HL-60 (cell line): ENCODE results near the gene PRMT3.

Source experiments
- DNase-seq, 2 experiments: peaks; one replicate each; pipeline ENCODE4 v3.0.0-alpha.2; 2010 to 2020; ENCODE audit warnings: low read depth in 1 of 2, low spot score in 1 of 2
- H3K27ac ChIP-seq: fragments of 250-450 bp; sonication (Bioruptor Pico); replicated peaks from 2 replicates; pipeline ENCODE4 v1.5.1; 2020; ENCODE audit warnings: mild to moderate bottlenecking, moderate library complexity
- H3K27me3 ChIP-seq: fragments of 250-450 bp; sonication (Bioruptor Pico); 2 replicates; pipeline ENCODE4 v1.5.1; 2021; ENCODE audit warnings: mild to moderate bottlenecking, moderate library complexity; ENCODE audit not compliant: insufficient read depth, poor library complexity, severe bottlenecking
- H3K4me3 ChIP-seq: replicated peaks from 2 replicates; pipeline ENCODE4 v1.5.1; 2011; ENCODE audit warnings: mild to moderate bottlenecking, control low read depth, low read length; ENCODE audit not compliant: insufficient read depth
- CTCF ChIP-seq: IDR thresholded peaks from one replicate; pipeline ENCODE4 v1.5.1; 2011; ENCODE audit warnings: low read length, control low read depth, inconsistent platforms; ENCODE audit not compliant: insufficient read depth
- GABPA ChIP-seq: IDR thresholded peaks from 2 replicates; pipeline ENCODE4 v1.6.1; 2012; ENCODE audit warnings: low read depth
- POLR2AphosphoS5 ChIP-seq: IDR thresholded peaks from 2 replicates; pipeline ENCODE4 v1.6.1; 2012; ENCODE audit warnings: low read depth
- REST ChIP-seq: IDR thresholded peaks from 2 replicates; pipeline ENCODE4 v1.6.1; 2012; ENCODE audit warnings: low read depth; ENCODE audit not compliant: insufficient replicate concordance
- SPI1 ChIP-seq: IDR thresholded peaks from 2 replicates; pipeline ENCODE4 v1.6.1; 2012; ENCODE audit warnings: low read depth, mild to moderate bottlenecking, borderline replicate concordance

Gene PRMT3

GRCh38 chr11:20489948-20490347, 102.4 kb downstream of the PRMT3 start:
- no peak overlapping the region for H3K27ac ChIP-seq
- TF ChIP-seq SPI1 (no peak), REST (no peak), POLR2AphosphoS5 (no peak), CTCF (no peak)
- no peaks in the 10 kb centered on the region for H3K27me3 ChIP-seq
- no peak overlapping the region for H3K4me3 ChIP-seq
- DNase-seq = no peak

DNA sequence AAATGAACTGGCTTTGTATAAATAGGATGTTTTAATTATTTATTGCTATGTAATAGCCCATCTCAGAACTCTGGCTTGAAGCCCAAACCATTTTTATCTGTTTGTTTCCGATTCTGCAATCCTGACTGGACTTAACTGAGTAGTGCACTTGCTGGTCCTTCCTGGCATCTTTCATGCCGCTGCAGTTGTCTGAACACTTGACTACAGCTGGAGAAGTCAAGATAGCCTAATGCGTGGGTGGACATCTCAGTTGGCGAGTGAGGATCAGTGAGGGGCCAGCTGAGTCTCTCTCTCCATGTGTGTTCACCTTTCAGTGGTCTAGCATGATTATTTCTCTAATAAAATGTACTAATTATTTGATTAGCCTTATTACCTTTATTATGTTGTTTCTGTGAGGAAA, 105.8 kb downstream of the PRMT3 start:
- no peaks in the 10 kb centered on the region for H3K27me3 ChIP-seq
- no peak for DNase-seq
- H3K4me3 ChIP-seq = no peak overlapping the region
- no peak for TF ChIP-seq REST
- TF ChIP-seq CTCF = no peak
- no peak for TF ChIP-seq POLR2AphosphoS5
- TF ChIP-seq GABPA = no peak
- no peak for TF ChIP-seq SPI1
- no peak overlapping the region for H3K27ac ChIP-seq

GRCh38 chr11:20497124-20497792, 109.7 kb downstream of the PRMT3 start:
- TF ChIP-seq GABPA (no peak), SPI1 (no peak), POLR2AphosphoS5 (no peak), CTCF (no peak), REST (no peak)
- Histone ChIP-seq H3K27ac (no peak overlapping the region), H3K4me3 (no peak overlapping the region), H3K27me3 (no peaks in the 10 kb centered on the region)
- no peak for DNase-seq
